H1 (cell line): ENCODE data around the gene ITPKA.

ENCODE experiments used
- BRCA1 ChIP-seq: IDR thresholded peaks from 2 replicates; pipeline ENCODE4 v1.6.1; 2012; ENCODE audit warnings: low read depth, low read length, improper control_type of control experiment
- CHD2 ChIP-seq: IDR thresholded peaks from 2 replicates; pipeline ENCODE4 v1.6.1; 2012; ENCODE audit warnings: low read length, improper control_type of control experiment
- CHD7 ChIP-seq: fragments of 300-600 bp; sonication (generic); IDR thresholded peaks from 2 replicates; pipeline ENCODE4 v1.7.1; 2012; ENCODE audit warnings: low read length, moderate library complexity, mild to moderate bottlenecking, inconsistent platforms; ENCODE audit not compliant: insufficient replicate concordance
- CREB1 ChIP-seq: IDR thresholded peaks from 2 replicates; pipeline ENCODE4 v1.6.1; 2012; ENCODE audit warnings: inconsistent platforms
- KDM5A ChIP-seq: fragments of 200-600 bp; IDR thresholded peaks from 2 replicates; pipeline ENCODE4 v1.7.1; 2012; ENCODE audit warnings: mild to moderate bottlenecking, low read length, inconsistent platforms, mixed read lengths
- MAFK ChIP-seq: IDR thresholded peaks from 2 replicates; pipeline ENCODE4 v1.6.1; 2012; ENCODE audit warnings: low read depth, mild to moderate bottlenecking, improper control_type of control experiment, low read length
- POLR2A ChIP-seq, 2 experiments: IDR thresholded peaks; 1 replicate in 1 of 2; 2 replicates in 1 of 2; pipeline ENCODE4 v1.6.1; 2011; ENCODE audit warnings: low read depth in 2 of 2, low read length in 2 of 2, mild to moderate bottlenecking in 2 of 2; ENCODE audit errors: control extremely low read depth in 1 of 2
- POLR2AphosphoS5 ChIP-seq: IDR thresholded peaks from 2 replicates; pipeline ENCODE4 v1.6.1; 2011; ENCODE audit warnings: low read depth, low read length
- RAD21 ChIP-seq, 2 experiments: IDR thresholded peaks in 1 of 2; conservative IDR thresholded peaks in 1 of 2; 2 replicates each; pipeline ENCODE4 v1.6.1; 2011; ENCODE audit warnings: low read depth in 2 of 2, low read length in 2 of 2, improper control_type of control experiment in 1 of 2, inconsistent platforms in 1 of 2, mild to moderate bottlenecking in 1 of 2, moderate library complexity in 1 of 2
- SP1 ChIP-seq: IDR thresholded peaks from 2 replicates; pipeline ENCODE4 v1.6.1; 2011; ENCODE audit warnings: low read depth, low read length
- YY1 ChIP-seq: IDR thresholded peaks from 2 replicates; pipeline ENCODE4 v1.6.1; 2011; ENCODE audit warnings: low read depth, mild to moderate bottlenecking, low read length
- TF ChIP-seq, protein P1 (sequence below), 3 experiments: IDR thresholded peaks; 1 replicate in 2 of 3; 2 replicates in 1 of 3; pipeline versions ENCODE4 v1.5.1 to v1.6.1; 2011; ENCODE audit warnings: low read length in 3 of 3, mild to moderate bottlenecking in 3 of 3, inconsistent platforms in 2 of 3, low read depth in 1 of 3, moderate library complexity in 1 of 3; ENCODE audit not compliant: insufficient read depth in 1 of 3; ENCODE audit errors: control extremely low read depth in 1 of 3

DNA sequence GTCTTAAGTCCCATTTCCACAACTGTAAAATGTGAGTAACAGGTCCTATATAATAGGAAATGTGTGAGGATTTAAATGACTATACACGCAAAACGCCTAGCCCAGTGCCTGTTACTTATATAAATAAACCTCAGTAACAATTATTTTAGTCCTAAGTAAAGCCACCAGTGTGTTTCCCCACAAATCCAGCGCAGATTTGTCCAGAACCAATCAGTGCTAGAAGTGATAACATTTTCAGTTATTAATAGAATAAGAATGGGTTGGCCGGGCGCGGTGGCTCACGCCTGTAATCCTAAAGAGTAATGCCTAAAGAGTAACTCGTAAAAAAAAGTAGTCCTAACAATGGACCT, 49.8 kb downstream of the ITPKA start:
- TF ChIP-seq, protein P1, sequence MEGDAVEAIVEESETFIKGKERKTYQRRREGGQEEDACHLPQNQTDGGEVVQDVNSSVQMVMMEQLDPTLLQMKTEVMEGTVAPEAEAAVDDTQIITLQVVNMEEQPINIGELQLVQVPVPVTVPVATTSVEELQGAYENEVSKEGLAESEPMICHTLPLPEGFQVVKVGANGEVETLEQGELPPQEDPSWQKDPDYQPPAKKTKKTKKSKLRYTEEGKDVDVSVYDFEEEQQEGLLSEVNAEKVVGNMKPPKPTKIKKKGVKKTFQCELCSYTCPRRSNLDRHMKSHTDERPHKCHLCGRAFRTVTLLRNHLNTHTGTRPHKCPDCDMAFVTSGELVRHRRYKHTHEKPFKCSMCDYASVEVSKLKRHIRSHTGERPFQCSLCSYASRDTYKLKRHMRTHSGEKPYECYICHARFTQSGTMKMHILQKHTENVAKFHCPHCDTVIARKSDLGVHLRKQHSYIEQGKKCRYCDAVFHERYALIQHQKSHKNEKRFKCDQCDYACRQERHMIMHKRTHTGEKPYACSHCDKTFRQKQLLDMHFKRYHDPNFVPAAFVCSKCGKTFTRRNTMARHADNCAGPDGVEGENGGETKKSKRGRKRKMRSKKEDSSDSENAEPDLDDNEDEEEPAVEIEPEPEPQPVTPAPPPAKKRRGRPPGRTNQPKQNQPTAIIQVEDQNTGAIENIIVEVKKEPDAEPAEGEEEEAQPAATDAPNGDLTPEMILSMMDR (IDR thresholded peaks at IDR 0.05; ENCODE audit: control extremely low read depth in 1 of 3, insufficient read depth in 1 of 3, low read depth in 1 of 3, low read length in 3 of 3): no peak
- TF ChIP-seq CREB1: no peak
- TF ChIP-seq MAFK: no peak
- no peak for TF ChIP-seq POLR2A (IDR thresholded peaks at IDR 0.05; ENCODE audit: control extremely low read depth in 1 of 2, low read depth in 2 of 2, low read length in 2 of 2)
- TF ChIP-seq YY1: no peak
- TF ChIP-seq POLR2AphosphoS5: no peak
- no peak for TF ChIP-seq CHD7
- TF ChIP-seq RAD21 (IDR thresholded peaks at IDR 0.05 in 1 of 2, conservative IDR thresholded peaks at IDR 0.05 in 1 of 2; ENCODE audit: low read depth in 2 of 2, low read length in 2 of 2): no peak
- TF ChIP-seq SP1: no peak
- no peak for TF ChIP-seq CHD2
- TF ChIP-seq BRCA1: no peak
- TF ChIP-seq KDM5A: no peak
